Naive thymus-derived CD8-positive, alpha-beta T cell (primary cell): ENCODE results near the gene GPX4. TPM values are rescaled to one million over a fixed set of nuclear protein-coding genes. Genes with fewer than 3 reads are reported as not detected.
A peak's percentile ranks its signal among the peaks of the same experiment; 100 is the strongest.

Source experiments
- ATAC-seq, 2 donors: fragments of 150-1000 bp; cut with Tn5 transposase in 1 of 2; sonication (Bioruptor Pico), chemical (Tn5 transposase) in 1 of 2; 1 replicate in 1 of 2; 2 replicates in 1 of 2; pipeline ENCODE4 v1.10.0; 2021; ENCODE audit warnings: mild to moderate bottlenecking in 2 of 2, moderate library complexity in 2 of 2
- POLR2A ChIA-PET: fragments of 350-600 bp; sonication (Branson Sonifier 250); formaldehyde crosslinking; loops from one replicate; lab custom pipeline; 2021; ENCODE audit warnings: antibody characterized with exemption; lab: Charles Lee
- DNase-seq, 10 donors: peaks; one replicate each; pipeline versions ENCODE4 v3.0.0 to v3.0.0-alpha.2; 2020 to 2022
- H3K27ac Mint-ChIP-seq, 10 donors: one replicate each; pipeline ENCODE4 v1.8.0; 2020 to 2022; ENCODE audit warnings: mild to moderate bottlenecking in 10 of 10, mixed read lengths in 10 of 10, moderate library complexity in 4 of 10, inconsistent platforms in 1 of 10
- H3K27me3 Mint-ChIP-seq, 5 donors: one replicate each; pipeline ENCODE4 v1.8.0; 2021 to 2022; ENCODE audit warnings: mixed read lengths in 5 of 5
- H3K36me3 Mint-ChIP-seq, 3 donors: one replicate each; pipeline ENCODE4 v1.8.0; 2020 to 2022; ENCODE audit warnings: mixed read lengths in 3 of 3, mild to moderate bottlenecking in 2 of 3, inconsistent platforms in 1 of 3
- H3K4me1 Mint-ChIP-seq, 4 donors: one replicate each; pipeline ENCODE4 v1.8.0; 2021 to 2022; ENCODE audit warnings: mixed read lengths in 4 of 4
- H3K4me3 Mint-ChIP-seq, 10 donors: one replicate each; pipeline ENCODE4 v1.8.0; 2020 to 2022; ENCODE audit warnings: mild to moderate bottlenecking in 10 of 10, mixed read lengths in 10 of 10, moderate library complexity in 6 of 10, inconsistent platforms in 1 of 10
- H3K9me3 Mint-ChIP-seq, 9 donors: one replicate each; pipeline ENCODE4 v1.8.0; 2020 to 2022; ENCODE audit warnings: mixed read lengths in 9 of 9, mild to moderate bottlenecking in 3 of 9, inconsistent platforms in 1 of 9, moderate library complexity in 1 of 9
- polyA plus RNA-seq, 3 donors: library from polyadenylated mRNA; unstranded; fragments of 300-500 nt; fragmentation: Illumina TruSeq; gene quantifications; one replicate each; pipeline ENCODE4 v1.2.3, GENCODE V29; 2021
- total RNA-seq, 8 experiments: library from RNA in 2 of 8; stranded (reverse) in 2 of 8; gene quantifications; one replicate each; pipeline ENCODE4 v1.2.3 and lab custom pipeline; 2021 to 2026

Gene GPX4
- total and polyA plus RNA-seq, 5 experiments from 2014 or later: 207 to 465 (median 370) TPM

DNA sequence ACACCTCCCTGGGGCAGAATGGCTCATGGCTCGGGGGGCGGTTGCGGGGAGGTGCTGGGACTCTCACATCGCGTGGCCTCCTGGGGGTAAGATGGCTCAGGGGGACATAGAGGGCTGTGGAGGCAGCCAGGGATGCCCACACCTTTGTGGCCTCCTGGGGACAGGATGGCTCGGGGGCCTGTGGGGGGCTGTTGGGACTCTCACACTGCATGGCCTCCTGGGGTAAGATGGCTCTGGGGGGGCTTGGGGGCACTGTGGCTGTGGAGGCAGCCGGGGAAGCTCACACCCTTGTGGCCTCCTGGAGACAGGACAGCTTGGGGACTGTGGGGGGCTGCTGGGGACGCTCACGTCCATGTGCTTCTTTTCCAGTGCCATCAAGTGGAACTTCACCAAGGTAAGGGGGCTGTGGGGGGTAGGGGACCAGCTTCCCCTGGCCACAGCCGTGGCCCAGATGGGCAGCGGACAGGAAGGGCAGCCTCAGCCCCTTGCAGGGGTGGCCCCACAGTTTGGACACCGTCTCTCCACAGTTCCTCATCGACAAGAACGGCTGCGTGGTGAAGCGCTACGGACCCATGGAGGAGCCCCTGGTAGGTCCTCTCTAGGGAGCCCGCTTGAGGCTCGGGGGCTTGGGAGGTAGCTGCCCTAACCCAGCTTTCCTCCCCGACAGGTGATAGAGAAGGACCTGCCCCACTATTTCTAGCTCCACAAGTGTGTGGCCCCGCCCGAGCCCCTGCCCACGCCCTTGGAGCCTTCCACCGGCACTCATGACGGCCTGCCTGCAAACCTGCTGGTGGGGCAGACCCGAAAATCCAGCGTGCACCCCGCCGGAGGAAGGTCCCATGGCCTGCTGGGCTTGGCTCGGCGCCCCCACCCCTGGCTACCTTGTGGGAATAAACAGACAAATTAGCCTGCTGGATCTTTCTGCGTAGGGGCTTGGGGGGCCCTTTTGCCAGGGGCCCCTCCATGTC, 2.4 kb downstream of the GPX4 start:
- Mint-ChIP-seq H3K27me3 (no peaks in the 10 kb centered on the region), H3K4me3 (peak overlapping the region; percentile 26 to 87 (median 63))
- DNase-seq: no peak

DNA sequence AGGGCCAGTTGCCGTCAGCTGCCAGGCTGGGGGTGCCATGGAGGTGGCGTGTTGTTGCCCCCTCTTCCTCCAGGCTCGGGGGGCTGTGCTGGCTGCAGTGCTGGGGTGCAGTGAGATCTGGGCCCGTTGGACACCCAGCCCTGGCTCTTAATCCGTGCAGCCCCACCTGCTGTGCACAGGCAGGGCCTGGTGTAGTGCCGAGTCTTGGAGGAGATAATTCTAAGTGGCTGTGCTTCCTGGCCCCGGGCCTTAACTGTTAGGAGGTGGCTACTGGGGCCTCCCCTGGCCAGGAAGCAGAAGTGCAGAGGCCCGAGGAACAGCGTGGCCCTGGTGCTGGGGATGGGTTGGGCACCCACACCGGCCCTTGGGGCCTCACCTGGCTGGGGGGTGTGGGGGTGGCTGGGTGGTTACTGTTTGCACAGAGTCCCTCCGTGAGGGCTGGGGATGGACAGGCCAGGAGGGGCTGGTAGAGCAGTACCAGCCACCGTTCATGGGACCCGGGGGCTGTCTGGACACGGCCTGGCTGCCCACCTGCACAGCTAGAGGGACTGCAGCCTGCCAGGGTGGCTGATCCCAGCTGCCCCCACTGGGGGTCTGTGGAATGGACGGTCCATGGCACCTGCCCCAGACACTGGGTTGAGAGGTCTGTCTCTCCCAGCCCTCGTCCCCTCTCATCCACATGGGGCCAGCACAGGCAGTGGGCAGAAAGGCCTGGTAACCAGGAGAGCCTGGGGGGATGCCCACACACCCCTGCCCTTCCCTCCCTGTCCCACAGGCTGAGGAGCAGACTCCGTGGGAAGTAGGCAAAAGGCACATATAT, 3.3 kb downstream of the GPX4 start:
- Mint-ChIP-seq H3K27me3 (no peaks in the 10 kb centered on the region), H3K27ac (peak overlapping the region in 3 of 10 donors; percentile 11 to 55 (median 29))

More for the DNA sequence above, 2.4 kb downstream of the GPX4 start:
- Mint-ChIP-seq H3K9me3 (no peaks in the 10 kb centered on the region), H3K27ac (peak overlapping the region in 7 of 10 donors; percentile 23 to 88 (median 66)), H3K36me3 (peaks cover 0 to 13% (median 0%) of the 10 kb centered on the region in 3 donors), H3K4me1 (peaks cover 5 to 30% (median 19%) of the 10 kb centered on the region in 4 donors)
- ATAC-seq: no peak
- POLR2A ChIA-PET: interaction anchor here (0.5 to 16.6 kb wide), 11 partner anchors 10 to 415 kb away, joined by 3 to 621 read pairs (median 4); partner anchors contain the start of genes ARHGAP45, RNU6-2, SBNO2 and WDR18

DNA sequence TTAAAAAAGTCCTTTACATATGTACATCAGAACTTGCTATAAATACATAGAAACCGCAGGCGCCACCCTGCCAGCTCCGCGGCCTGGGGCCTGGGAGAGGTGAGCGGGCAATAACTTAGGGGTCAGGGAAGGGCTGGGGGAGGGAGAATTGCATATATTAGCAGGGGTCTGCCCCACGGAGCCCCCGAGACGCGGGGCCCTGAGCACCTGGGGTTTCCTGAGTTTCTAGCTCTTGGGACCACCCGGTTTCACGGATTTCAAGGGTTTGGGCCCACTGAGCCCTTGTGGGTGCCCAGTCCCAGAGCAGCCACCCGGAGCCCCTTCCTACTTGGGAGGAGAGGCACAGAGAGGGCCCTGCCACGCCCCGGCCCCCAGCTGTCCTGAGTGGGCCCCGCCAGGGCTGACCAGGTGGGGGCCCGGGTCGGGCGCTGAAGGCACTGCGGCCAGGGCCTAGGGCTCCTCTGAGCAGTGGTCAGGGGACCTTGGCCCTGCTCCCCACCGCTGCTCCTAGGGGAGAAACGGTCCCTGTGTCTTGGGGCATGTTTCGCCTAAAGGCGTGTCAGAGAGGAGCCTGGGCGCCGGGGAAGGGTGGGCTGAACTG, 4.0 kb downstream of the GPX4 start:
- no peaks in the 10 kb centered on the region for H3K9me3 Mint-ChIP-seq
- ATAC-seq: no peak
- H3K27ac Mint-ChIP-seq: no peak overlapping the region
- DNase-seq: no peak
- POLR2A ChIA-PET: interaction anchor here (1.5 to 16.6 kb wide), 3 partner anchors 30 to 124 kb away, joined by 4 to 621 read pairs (median 5); partner anchors contain the start of genes ARHGAP45 and WDR18
- H3K4me1 Mint-ChIP-seq: peaks cover 0 to 16% (median 8%) of the 10 kb centered on the region in 4 donors
- H3K36me3 Mint-ChIP-seq: peaks cover 0 to 15% (median 0%) of the 10 kb centered on the region in 3 donors
- H3K27me3 Mint-ChIP-seq: no peaks in the 10 kb centered on the region
- H3K4me3 Mint-ChIP-seq: no peak overlapping the region

More for the DNA sequence above, 3.3 kb downstream of the GPX4 start:
- Mint-ChIP-seq H3K36me3 (peaks cover 0 to 13% (median 0%) of the 10 kb centered on the region in 3 donors), H3K4me3 (peak overlapping the region in 4 of 10 donors; percentile 19 to 76 (median 49)), H3K9me3 (no peaks in the 10 kb centered on the region), H3K4me1 (peaks cover 0 to 21% (median 11%) of the 10 kb centered on the region in 4 donors)
- no peak for ATAC-seq
- DNase-seq: no peak
- POLR2A ChIA-PET: interaction anchor here (0.5 to 16.6 kb wide), 5 partner anchors 14 to 123 kb away, joined by 3 to 621 read pairs (median 5); partner anchors contain the start of genes ARHGAP45 and WDR18

DNA sequence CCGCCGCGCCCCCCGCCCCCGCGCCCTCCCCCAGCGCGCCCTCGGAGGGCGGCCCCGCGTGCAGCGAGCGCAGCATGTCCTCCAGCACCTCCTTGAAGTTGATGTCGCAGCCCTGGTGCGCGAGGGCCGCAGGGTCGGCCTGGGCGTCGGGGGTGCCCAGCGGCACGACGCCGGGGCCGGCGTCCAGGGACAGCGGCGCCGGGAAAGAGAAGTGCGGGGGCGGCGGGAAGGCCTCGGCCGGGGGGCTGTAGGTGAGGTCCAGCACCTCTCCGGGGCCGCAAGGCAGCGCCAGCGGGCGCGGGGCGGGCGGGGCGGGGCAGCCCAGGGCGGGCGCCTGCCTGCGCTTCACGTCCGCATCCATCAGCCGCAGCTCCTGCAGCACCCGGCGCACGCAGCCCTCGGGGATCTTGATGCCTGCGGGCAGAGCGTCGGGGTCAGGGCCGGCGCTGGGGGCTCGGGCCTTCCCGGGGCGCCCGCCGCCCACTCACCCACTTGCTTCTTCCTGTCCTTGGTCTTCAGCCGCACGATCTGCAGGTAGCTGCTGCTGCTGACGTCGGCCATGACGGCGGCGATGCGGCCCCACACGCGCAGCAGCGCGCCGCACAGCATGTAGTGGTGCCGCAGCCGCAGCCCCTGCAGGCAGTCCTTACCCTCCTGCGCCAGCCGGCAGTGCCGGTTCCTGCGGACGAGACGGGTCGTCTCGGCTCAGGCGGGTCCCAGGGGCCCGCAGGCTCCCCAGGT, 4.7 kb downstream of the GPX4 start:
- POLR2A ChIA-PET: interaction anchor here (0.8 to 16.6 kb wide), 3 partner anchors 31 to 92 kb away, joined by 5 to 621 read pairs (median 6); partner anchors contain the start of gene ARHGAP45
- DNase-seq (no peak), ATAC-seq (no peak)
- no peaks in the 10 kb centered on the region for H3K9me3 Mint-ChIP-seq
- H3K27me3 Mint-ChIP-seq: no peaks in the 10 kb centered on the region
- peaks cover 0 to 15% (median 0%) of the 10 kb centered on the region in 3 donors for H3K36me3 Mint-ChIP-seq
- H3K4me1 Mint-ChIP-seq: peaks cover 0 to 12% (median 6%) of the 10 kb centered on the region in 4 donors
- H3K4me3 Mint-ChIP-seq: no peak overlapping the region
- H3K27ac Mint-ChIP-seq: no peak overlapping the region

DNA sequence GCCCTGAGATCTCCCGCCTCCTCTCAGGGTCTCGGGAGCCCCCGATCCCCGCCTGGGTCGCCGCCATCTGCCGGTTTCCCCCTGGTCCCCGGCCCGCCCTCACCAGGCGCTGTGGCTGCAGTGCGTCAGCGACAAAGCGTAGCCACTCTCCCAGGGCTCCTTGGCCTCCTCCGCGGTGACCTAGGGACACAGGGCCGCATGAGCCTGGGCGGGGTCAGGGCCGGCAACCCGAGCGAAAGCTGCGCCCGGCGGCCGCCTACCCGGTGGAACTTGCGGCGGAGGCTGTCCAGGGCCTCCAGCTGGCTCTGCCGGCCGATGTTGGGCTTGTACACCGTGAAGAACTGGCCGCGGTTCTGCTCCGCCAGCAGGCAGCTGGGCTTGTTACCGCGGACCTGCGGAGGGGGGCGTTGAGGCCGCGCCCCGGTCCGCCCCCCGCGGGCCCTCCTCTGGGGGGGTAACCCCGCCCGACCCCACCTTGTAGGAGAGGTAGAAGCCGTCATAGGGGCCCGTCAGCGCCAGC, 5.3 kb downstream of the GPX4 start:
- no peaks in the 10 kb centered on the region for H3K9me3 Mint-ChIP-seq
- H3K27ac Mint-ChIP-seq: no peak overlapping the region
- no peaks in the 10 kb centered on the region for H3K27me3 Mint-ChIP-seq
- peaks cover 0 to 15% (median 0%) of the 10 kb centered on the region in 3 donors for H3K36me3 Mint-ChIP-seq
- no peak overlapping the region for H3K4me3 Mint-ChIP-seq
- POLR2A ChIA-PET: interaction anchor here (0.8 kb wide), 1 partner anchor 86 kb away, joined by 6 read pairs; no protein-coding TSS in a partner anchor
- ATAC-seq: no peak
- peaks cover 0 to 14% (median 5%) of the 10 kb centered on the region in 4 donors for H3K4me1 Mint-ChIP-seq
- DNase-seq: peak in 1 of 10 donors; percentile 64

DNA sequence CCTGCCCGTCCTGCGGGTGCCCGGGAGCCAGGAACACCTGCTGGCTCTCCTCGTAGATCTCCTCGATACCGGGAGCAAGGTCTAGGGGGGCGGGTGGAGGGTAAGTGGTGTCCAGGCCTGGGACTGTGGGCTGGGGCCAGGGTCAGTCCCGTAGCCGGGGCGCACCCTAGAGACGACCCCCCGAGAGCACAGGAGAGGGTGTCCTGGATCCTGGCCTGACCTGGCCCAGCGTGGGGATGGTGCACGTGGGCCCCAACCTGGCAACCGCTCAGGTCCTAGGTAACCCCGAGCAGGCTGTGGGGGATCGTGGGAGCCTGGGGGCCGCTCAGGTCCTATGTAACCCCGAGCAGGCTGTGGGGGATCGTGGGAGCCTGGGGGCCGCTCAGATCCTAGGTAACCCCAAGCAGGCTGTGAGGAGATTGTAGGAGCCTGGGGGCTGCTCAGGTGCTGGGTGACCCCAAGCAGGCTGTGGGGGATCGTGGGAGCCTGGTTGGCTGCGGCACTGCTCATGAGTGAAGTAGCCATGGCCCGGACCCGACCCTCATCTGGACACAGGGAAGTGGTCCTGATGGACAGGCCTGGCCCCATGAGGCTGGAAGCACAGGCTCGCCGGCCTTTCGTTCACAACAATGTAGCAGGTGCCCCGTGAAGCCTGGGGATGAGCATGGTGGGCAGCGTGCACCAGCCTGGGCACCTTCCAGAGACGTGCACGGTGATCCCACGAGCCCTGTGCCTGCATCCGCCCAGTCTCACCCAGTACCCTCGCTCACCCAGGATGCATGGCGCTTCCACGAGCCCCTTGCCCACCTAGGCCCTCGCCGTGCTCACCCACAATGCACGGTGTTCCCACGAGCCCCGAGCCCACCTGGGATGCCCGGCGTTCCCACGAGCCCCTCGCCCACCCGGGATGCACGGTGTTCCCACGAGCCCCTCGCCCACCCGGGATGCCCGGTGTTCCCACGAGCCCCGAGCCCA, 6.2 kb downstream of the GPX4 start:
- H3K4me3 Mint-ChIP-seq: no peak overlapping the region
- H3K4me1 Mint-ChIP-seq: peaks cover 0 to 14% (median 5%) of the 10 kb centered on the region in 4 donors
- DNase-seq: peak in 1 of 10 donors; percentile 57
- POLR2A ChIA-PET: interaction anchor here (1.0 to 1.3 kb wide), 2 partner anchors 84 to 159 kb away, joined by 3 read pairs; partner anchors contain the start of gene CIRBP
- no peaks in the 10 kb centered on the region for H3K9me3 Mint-ChIP-seq
- no peaks in the 10 kb centered on the region for H3K27me3 Mint-ChIP-seq
- peaks cover 0 to 17% (median 0%) of the 10 kb centered on the region in 3 donors for H3K36me3 Mint-ChIP-seq
- ATAC-seq: no peak
- peak overlapping the region in 1 of 10 donors; percentile 53 for H3K27ac Mint-ChIP-seq

DNA sequence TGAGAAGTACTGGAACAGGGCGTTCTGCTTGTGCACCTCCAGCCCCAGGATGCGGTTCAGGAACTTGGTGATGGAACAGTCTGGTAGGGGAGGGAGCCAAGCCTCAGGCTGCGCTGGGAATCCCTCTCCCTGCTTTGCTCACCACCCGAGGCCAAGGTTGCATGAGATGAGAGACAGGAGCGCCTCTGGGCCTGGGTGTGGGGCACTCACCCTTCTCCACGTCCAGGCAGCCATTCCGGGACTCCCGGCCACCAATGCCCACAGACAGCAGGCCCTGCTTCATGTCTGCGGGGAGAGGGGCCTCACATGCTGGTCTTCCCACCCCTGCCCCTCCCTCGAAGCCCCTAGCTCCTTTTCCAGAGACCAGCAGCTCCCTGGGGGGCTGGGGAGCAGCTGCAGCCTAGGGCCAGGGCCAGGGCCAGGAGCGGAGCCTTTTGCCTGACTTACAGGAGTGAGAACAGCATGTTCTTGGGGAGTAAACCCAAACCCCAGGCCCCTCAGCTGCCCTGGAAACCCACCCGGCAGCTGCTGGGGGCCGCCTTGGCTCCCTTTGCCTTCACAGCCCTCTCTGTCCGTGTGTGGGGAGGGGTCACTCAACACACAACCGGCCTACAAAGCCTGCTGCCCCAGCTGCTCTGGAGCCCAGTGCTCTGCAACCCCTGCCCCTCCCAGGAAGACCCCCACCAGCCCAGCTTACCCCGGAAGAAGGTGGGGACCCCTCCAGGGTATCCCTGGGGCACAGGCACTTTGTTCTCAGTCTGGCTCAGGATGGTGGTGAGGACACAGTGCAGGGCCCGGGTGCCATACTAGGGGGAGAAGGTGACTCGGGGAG, 7.2 kb downstream of the GPX4 start:
- no peaks in the 10 kb centered on the region for H3K9me3 Mint-ChIP-seq
- DNase-seq (no peak), ATAC-seq (no peak)
- peak overlapping the region in 1 of 10 donors; percentile 54 for H3K4me3 Mint-ChIP-seq
- no peaks in the 10 kb centered on the region for H3K27me3 Mint-ChIP-seq
- H3K36me3 Mint-ChIP-seq: peaks cover 0 to 17% (median 0%) of the 10 kb centered on the region in 3 donors
- H3K27ac Mint-ChIP-seq: peak overlapping the region in 1 of 10 donors; percentile 56
- peaks cover 0 to 9% (median 4%) of the 10 kb centered on the region in 4 donors for H3K4me1 Mint-ChIP-seq
- POLR2A ChIA-PET: interaction anchor here (0.6 to 3.7 kb wide), 10 partner anchors 7 to 158 kb away, joined by 3 to 20 read pairs (median 3); partner anchors contain the start of genes ARHGAP45, CIRBP and GPX4

DNA sequence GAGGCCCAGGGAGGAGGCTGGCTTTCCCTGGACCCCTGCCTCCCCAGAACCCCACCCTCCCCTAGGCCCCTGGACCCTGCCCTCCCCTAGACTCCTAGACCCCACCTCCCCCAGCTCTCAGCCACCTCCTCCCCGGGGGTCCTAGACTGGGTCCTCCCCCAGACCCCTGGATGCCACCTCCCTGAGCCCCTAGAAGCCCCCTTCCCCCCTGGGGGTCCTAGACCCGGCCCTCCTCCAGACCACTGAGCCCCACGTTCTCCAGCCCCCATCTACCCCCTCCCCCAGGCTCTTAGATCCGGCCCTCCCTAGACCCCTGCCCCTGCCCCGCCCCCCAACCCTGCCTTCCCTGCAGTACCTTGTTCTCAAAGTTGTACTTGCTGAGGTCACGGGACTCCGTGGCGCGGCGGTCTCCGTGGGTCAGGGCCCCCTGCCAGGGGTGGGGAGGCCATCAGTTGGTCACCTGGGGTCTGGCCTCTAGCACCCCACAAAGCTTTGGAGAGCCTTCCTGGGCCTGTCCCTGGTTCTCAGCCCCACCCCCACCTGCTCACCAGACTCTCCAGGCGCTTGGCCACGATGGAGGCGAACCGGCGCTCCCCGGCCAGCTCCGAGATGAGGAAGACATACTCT, 8.0 kb downstream of the GPX4 start:
- POLR2A ChIA-PET: interaction anchor here (0.6 to 3.8 kb wide), 11 partner anchors 8 to 158 kb away, joined by 3 to 31 read pairs (median 4); partner anchors contain the start of genes ARHGAP45, CIRBP and GPX4
- ATAC-seq: no peak
- Mint-ChIP-seq H3K36me3 (peaks cover 0 to 15% (median 0%) of the 10 kb centered on the region in 3 donors), H3K4me1 (peaks cover 0 to 7% (median 3%) of the 10 kb centered on the region in 4 donors), H3K4me3 (no peak overlapping the region), H3K27ac (no peak overlapping the region), H3K9me3 (no peaks in the 10 kb centered on the region), H3K27me3 (no peaks in the 10 kb centered on the region)
- no peak for DNase-seq
